ENCODE measurements around the gene USP2. TPM values are rescaled to one million over a fixed set of nuclear protein-coding genes. Genes with fewer than 3 reads are reported as not detected.
"Not testable (repeated sequence)": the region's sequence is repeated elsewhere in the genome, so short reads cannot be mapped to it uniquely, and the experiment has no call there.

USP2 gene
- total RNA-seq, 4 donors from 2014 or later = 0.29 to 28.2 (median 2.1) TPM; not detected in 1

GRCh38 chr11:119414734-119415133, 33.2 kb upstream of the USP2 start:
- Histone ChIP-seq H3K4me3 (no peak overlapping the region), H3K27ac (no peak overlapping the region), H3K9me3 (no peaks in the 10 kb centered on the region), H3K4me1 (peaks cover 0 to 6% of the 10 kb centered on the region in 2 donors), H3K36me3 (no peaks in the 10 kb centered on the region), H3K27me3 (no peaks in the 10 kb centered on the region)
- no peak for TF ChIP-seq POLR2A (IDR thresholded peaks at IDR 0.05)
- TF ChIP-seq CTCF (IDR thresholded peaks at IDR 0.05) = no peak
- DNase-seq = no peak
- intact Hi-C loops (cut with DNase I; ENCODE audit: low total_unique reads) = no loop called here

- Histone ChIP-seq H3K9me3 (no peaks in the 10 kb centered on the region), H3K27me3 (no peaks in the 10 kb centered on the region), H3K4me3 (no peak overlapping the region), H3K4me1 (peaks cover 0 to 6% of the 10 kb centered on the region in 2 donors), H3K27ac (no peak overlapping the region), H3K36me3 (no peaks in the 10 kb centered on the region)
- TF ChIP-seq POLR2A (IDR thresholded peaks at IDR 0.05) = no peak
- no peak for DNase-seq
- intact Hi-C loops (cut with DNase I; ENCODE audit: low total_unique reads) = no loop called here
Measured at GRCh38 chr11:119414321-119414720, 32.8 kb upstream of the USP2 start.

GRCh38 chr11:119412072-119412471, 30.6 kb upstream of the USP2 start:
- TF ChIP-seq POLR2A (IDR thresholded peaks at IDR 0.05) (no peak), CTCF (IDR thresholded peaks at IDR 0.05) (no peak)
- Histone ChIP-seq H3K27me3 (no peaks in the 10 kb centered on the region), H3K36me3 (no peaks in the 10 kb centered on the region), H3K4me3 (no peak overlapping the region), H3K4me1 (peaks cover 0 to under 1% of the 10 kb centered on the region in 2 donors), H3K9me3 (no peaks in the 10 kb centered on the region), H3K27ac (no peak overlapping the region)
- no peak for DNase-seq
- intact Hi-C loops (cut with DNase I; ENCODE audit: low total_unique reads) = no loop called here

GRCh38 chr11:119410501-119410900, 29.0 kb upstream of the USP2 start:
- Histone ChIP-seq H3K9me3 (no peaks in the 10 kb centered on the region), H3K27me3 (no peaks in the 10 kb centered on the region), H3K4me3 (no peak overlapping the region), H3K4me1 (no peaks in the 10 kb centered on the region), H3K27ac (no peak overlapping the region), H3K36me3 (no peaks in the 10 kb centered on the region)
- no peak for DNase-seq
- TF ChIP-seq POLR2A (IDR thresholded peaks at IDR 0.05) = no peak
- TF ChIP-seq CTCF (IDR thresholded peaks at IDR 0.05) = no peak
- intact Hi-C loops (cut with DNase I; ENCODE audit: low total_unique reads) = no loop called here

GRCh38 chr11:119409731-119410130, 28.2 kb upstream of the USP2 start:
- no peaks in the 10 kb centered on the region for H3K4me1 ChIP-seq
- no peak for DNase-seq
- H3K27ac ChIP-seq = no peak overlapping the region
- no peak overlapping the region for H3K4me3 ChIP-seq
- H3K9me3 ChIP-seq = no peaks in the 10 kb centered on the region
- H3K27me3 ChIP-seq = no peaks in the 10 kb centered on the region
- intact Hi-C loops (cut with DNase I; ENCODE audit: low total_unique reads) = no loop called here
- no peak for TF ChIP-seq POLR2A (IDR thresholded peaks at IDR 0.05)
- H3K36me3 ChIP-seq = no peaks in the 10 kb centered on the region

- DNase-seq = no peak
- TF ChIP-seq POLR2A (IDR thresholded peaks at IDR 0.05) (no peak), CTCF (IDR thresholded peaks at IDR 0.05) (no peak)
Measured at GRCh38 chr11:119406005-119406404, 24.5 kb upstream of the USP2 start.

GRCh38 chr11:119405448-119405847, 24.0 kb upstream of the USP2 start:
- DNase-seq; H3K9me3 ChIP-seq; intact Hi-C loops (cut with DNase I; ENCODE audit: low total_unique reads): not testable (repeated sequence)

More at GRCh38 chr11:119406005-119406404, 24.5 kb upstream of the USP2 start:
- Histone ChIP-seq H3K4me1 (no peaks in the 10 kb centered on the region), H3K27ac (no peak overlapping the region), H3K36me3 (no peaks in the 10 kb centered on the region), H3K9me3 (peaks cover 0 to 2% of the 10 kb centered on the region in 2 donors), H3K4me3 (no peak overlapping the region), H3K27me3 (no peaks in the 10 kb centered on the region)
- intact Hi-C loops (cut with DNase I; ENCODE audit: low total_unique reads) = no loop called here

More at GRCh38 chr11:119405448-119405847, 24.0 kb upstream of the USP2 start:
- not testable (repeated sequence) for H3K27ac ChIP-seq, H3K4me3 ChIP-seq, H3K36me3 ChIP-seq, H3K27me3 ChIP-seq, H3K4me1 ChIP-seq
